NCI-H446 treated with DMSO at 0.1 percent for 48 hours (cell line): ENCODE measurements around the gene PACRG.

Experiments used
- DNase-seq: peaks from one replicate; lab custom pipeline; 2025; lab: John Stamatoyannopoulos, UW

Gene PACRG

DNA sequence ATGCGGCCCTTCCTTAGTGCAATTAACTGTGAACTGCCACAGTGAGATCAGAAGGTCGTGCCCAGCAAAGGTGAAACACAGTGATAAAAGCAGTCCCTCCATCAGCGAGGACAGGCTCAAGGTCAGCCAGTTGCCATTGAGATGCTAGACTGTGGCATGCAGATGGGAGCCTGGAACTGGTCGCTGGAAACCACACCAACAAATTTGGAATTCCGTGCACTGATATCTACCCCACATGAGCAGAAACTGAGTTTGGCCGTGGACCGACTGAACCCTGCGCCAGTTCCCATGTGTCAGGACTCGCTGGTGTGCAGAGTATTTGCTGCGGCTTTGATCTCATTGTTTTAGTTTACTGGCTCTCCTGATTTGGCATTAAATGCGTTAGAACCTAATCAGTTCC, 561.1 kb downstream of the PACRG start:
- DNase-seq = no peak

DNA sequence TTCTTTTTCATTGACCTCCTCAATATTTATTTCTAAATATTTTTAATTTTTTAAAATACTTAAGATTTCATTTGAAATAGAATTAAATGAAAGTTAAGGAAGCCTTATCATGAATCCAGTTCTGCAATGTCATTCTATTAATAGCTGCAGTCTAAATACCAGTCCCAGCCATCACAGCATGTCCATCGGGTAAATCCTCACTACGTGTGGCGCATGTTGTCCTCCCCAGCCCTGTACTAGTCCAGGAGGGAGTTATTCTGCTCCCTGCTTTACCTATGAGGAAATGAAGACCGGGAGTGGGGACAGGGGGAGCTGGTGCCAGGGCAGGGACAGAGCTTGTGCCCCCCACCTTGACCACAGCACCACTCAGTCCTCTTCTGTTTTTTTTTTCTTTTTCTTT, 561.7 kb downstream of the PACRG start:
- DNase-seq = no peak

DNA sequence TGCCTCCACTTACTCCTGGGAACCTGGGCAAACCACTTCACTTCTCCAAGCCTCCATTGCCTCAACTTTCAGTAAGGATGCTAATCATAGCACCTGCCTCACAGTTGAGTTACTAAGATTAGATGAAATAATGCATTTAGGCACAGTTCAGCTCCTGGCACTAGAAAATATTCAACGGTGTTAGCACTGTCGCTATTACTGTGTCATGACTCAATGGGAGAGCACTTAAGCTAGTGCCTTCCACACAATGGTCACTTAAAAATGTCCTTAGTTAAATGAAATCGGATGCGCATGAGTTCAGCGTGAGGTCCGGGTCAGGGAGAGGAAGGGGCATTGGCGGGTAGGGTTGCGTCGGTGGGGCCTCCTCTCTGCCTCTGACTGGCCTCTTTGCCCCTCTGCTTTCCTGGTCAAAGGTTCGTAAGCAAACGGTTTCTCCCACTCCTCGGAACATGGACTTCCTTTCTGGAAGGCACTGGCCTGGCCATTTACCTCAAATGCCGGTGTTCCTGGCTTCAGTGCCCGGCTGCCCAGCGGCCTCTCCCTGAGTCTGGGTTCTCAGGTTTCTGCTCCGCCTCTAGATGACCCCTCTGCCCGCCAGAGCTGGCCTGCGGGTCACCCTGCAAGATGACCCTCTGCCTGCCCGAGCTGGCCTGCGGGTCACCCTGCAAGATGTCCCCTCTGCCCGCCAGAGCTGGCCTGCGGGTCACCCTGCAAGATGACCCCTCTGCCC, 562.9 kb downstream of the PACRG start:
- no peak for DNase-seq

DNA sequence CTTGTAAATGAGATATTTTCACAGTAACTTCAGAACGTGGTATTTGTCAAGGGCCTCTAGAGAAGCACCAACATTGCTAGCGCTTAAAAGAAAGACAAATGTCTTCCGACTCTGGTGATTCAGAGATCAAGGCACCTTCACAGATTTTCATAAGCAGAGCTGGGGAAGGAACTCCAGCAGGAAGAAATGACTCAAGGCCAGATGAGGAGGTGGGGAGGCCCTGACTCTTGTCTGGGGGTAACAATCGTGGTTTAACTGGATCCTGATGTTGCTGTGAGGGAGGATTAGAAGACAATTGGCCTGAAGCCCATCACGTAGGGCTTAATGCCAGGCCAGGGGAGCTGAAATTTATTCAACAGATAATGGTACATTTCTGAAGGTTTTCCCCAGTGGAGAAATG, 563.8 kb downstream of the PACRG start:
- no peak for DNase-seq

DNA sequence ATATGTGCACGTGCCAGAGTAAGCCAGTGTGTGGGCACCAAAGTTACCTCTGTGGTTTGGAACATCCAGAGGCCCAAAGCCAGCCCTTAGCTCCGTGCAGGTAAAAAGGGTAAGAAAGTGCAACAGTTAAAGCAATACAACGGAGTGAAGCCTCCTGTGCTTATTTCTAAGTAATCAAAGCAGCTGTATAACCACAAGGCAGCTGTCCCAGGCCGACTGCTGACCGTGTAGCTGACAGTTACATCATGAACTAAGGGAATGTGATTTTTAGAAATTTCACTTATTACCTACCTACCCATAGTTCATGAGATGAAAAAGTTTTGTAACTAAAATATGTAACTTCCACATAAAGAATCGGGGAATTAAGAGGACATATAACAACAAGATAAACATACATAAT, 565.5 kb downstream of the PACRG start:
- DNase-seq = no peak

DNA sequence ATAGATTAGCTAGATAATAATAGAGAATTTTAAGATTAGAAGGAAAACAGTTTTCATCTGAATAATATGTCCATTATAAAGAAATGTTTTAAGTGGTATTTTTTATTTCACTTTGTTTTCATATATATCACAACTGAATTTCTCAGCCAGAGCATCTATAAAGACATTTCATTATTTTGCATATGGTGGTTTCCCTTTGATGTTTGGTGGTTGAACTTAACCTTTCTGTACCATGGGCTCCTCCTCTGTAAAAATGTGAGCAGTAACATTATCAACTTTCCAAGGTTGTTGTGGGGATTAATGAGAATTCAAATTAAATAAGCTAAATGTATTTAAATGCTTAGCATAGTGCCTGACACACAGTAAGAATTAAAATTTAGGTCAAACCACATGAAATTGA, 567.0 kb downstream of the PACRG start:
- no peak for DNase-seq

DNA sequence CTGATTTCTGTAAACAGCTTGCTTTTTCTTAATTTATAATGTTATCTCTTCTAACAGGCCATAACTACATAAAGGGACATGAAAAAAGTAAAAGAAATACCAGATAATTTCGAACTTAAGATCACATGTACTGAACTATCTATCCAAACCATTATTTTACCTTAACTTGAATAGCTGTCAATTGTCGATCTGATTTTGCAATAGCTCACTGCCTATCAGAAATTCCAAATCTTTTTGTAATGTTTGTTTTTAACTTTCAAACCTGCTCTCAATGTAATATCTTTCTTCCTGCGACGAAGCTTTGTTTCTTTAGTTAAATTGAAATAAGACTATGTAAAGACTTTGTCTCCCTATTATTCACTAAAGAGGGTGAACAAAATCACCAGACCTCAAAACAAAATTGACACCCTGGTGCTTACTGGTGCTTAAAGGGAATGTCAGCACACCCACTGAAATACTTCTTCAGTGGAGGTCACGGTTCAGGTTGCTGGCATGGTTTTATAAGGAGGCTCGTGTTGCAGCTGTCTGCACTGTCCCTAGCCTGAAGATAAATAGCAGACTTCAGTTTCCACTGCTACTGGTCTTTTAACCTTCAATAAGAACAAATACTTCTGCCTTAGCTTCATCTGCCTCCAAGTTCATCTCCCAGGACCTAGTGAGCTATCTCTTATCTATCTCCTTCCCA, 569.2 kb downstream of the PACRG start:
- no peak for DNase-seq

DNA sequence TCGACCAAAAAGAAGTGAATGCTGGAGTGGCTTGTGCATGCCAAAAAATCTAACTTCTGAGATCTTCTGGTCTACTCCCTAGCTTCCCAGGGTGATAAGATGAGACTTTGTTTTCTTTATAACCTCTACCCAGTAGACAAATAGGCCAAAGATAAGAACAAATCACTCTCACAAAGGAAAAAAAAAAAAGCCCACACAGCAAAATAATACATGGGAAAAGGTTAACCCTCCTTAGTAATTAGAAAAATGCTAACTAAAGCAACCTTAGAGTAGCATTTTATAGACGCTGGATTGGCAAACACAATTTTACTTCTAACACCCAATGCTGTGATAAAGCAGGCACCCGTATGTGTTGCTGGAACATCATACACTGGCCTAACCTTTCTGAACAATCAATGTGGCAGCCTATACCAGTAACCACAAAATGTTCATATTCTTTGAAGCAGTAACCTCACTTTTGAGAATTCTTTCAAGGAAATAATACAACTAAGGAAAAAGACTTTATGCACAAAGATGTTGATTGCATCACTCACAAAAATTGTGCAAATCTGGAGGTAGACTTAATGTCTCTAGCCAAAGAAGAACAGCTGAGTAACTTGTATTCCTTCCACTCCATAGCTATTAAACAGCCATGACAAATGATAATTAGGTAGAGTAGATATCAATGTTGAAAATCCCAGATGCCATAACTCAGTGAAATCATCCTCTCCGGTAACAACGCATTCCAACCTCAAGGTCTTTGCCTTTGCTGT, 570.5 kb downstream of the PACRG start:
- no peak for DNase-seq

DNA sequence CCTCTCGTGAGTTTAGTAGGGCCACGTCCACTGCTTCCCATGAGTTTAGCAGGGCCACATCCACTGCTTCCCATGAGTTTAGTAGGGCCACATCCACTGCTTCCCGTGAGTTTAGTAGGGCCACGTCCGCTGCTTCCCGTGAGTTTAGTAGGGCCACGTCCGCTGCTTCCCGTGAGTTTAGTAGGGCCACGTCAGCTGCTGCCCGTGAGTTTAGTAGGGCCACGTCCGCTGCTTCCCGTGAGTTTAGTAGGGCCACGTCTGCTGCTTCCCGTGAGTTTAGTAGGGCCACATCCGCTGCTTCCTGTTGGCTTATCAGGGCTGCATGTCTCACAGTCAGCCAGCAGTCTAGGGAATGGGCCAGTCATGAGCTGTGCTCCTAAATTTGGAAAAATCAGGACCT, 573.1 kb downstream of the PACRG start:
- no peak for DNase-seq

DNA sequence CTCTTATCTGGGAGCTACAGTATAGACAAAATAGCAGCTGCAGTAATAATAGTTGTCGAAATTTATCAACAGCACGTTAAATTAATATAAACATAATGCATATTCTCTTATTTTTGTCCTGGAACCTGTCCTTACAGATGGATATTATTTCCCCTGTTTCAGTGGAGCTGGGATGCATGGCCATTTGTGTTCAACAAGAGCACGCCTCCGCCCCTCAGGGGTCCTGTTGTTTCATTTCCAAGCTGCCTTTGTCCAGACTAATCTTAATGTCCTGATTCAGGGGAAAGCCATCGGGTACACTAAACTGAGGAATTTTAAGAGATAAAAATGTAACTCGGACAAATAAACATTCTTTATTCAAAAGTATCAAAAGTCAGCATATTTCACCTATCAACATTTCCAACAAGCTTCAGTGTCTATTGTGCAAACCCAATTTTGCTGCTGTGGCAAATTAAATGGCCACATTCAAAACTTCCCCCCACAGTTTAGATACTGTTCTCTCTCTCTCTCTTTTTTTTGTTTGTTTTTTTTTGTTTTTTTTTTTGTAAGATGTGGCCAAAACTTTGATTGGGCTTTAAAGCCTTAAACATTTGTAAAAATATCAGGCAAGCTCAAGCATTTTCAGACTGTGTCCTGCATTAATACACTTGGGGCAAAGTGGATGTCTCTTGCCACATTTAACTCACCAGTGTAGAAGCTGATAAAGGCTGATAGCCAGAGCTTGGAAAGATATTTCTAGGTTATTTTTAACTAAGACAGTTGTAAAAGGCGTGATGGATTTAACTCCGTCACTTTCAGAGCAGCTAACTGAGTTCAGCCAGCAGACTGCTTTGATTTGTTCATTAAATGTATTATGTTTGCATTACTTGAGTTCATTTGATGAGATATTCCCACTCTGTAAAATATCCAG, 574.2 kb downstream of the PACRG start:
- no peak for DNase-seq

DNA sequence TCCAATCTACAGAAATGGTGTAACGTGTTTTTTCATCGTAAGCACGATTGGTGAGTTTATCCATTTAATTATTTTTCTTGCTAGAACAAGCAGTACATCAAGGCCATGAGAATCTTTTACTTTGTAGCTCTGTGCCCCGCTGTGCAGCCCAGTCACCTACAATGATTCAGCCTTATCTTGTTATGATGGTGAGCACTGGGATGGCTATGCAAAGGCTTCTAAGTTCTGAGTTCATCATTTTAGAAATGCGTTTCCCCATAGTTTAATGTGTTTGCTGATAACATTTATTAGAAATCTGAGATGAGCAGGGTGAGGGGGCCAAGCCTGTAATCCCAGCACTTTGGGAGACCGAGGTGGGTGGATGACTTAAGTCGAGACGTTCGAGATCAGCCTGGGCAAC, 575.0 kb downstream of the PACRG start:
- DNase-seq = no peak

DNA sequence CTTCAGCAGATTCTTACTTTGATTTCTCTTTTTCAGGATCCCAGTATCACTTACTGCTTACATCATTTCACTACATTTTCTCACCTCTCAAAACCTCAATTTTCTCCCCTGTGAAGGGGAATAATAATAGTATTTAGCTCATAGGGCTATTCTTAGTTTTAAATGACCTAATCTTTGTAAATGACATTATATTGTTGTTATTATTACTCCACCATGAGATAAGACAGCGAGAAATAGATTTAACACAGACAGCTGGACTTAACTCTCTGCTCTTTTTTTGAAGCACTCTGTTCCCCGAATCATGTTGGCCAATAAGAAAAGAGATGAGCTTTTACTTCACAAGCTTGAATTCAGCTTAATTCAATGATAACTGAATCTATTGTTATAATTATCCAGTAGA, 578.2 kb downstream of the PACRG start:
- no peak for DNase-seq

DNA sequence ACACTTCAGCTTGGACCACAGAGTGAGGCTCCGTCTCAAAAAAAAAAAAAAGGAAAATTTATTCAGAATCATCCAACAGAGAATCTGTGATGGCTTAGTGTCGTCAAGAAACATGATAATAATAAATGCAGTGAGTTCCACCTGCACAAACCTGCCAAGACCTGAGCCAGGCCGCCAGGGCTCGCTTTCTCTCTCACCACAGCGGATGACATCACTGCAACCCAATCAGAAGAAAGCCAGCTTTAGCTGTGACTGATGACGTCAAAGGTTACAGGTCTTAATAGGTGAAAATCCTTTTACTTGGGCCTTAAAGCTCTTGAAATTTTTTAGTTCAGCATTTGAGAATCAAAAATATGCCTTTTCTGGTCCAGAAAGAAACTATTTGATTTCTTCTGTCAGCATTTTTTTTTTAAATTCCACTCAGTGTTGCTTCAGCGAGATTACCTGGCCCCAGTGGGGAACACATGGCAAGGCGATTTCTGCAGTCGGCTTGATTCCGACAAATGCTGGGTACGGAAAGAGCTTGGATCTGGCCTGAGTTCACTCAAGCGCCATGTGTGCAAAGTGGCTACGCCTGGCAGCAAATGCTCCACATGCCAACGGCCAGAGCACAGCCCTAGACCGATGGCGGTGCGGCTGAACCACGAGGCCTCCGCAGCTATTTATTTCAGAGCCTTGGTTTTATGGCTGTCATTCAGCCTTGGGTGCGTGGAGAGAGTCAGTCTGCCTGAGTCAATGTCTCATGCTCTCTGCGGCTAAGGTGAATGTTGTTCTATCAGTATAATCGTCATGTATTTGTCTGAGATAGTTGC, 581.1 kb downstream of the PACRG start:
- no peak for DNase-seq

DNA sequence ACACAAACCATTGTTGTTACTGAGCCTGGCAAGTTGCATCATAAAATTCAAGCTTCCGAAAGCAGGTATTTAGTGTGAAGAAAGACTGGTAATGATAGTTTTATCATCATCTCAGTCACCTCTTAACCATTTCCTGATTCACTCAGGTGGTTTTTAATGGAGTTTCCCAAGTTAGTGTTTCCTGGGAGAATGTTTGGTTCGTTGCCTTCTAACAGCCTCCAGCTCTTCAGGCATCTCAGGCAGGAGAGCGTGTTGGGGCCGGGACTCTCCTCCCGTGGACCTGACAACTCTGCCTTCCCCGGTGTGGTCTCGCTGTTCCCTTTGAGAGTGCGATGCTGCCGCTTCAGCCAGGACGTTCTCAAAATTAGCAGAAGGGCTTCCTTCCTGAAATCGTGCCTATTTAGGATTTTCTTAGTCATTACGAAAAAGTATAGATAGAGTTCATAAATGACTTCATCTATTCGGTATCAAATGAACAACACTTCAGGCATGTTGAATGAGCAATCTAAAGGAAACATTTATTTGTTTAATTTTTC, 581.8 kb downstream of the PACRG start:
- DNase-seq = no peak

DNA sequence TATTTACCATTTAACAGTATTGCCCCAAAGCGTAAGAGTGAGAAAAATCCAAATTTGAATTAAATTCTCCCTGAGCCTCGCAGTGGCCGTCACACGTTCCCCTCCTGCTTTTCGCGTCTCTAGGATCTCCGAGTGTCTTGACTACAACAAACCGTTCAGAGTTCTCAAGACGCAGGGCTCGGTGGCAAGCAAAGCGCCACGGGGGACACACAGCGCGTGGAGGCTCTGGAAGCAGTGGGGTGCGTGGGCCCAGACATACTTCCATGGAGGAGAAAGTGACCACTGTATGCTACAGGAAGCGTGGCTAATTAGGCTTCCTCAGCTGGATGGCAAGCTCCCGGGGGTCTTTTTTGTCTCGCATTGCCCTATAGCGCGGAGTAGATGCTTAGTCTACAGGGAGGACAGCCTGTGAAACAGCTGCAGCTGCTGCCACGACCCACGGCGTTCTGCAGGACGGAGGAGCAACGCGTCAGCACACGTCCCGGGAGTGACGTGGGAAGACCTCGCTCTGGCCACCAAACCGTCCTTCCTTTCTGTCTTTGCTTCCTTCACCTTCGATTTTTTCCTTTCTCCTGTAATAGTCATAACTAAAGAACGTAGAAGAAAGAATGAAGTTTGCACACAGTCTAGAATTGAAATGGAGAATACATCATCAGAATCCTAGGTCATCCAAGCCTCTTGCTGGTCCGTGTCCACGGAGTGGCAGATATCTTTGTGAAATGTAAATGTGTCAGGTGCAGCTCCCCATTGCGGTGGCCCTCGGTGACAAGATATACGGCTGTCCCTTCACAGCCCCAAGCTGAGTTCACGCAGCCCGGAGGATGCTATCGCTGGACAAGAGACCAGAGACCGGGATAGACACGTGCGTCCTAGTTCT, 582.6 kb downstream of the PACRG start:
- no peak for DNase-seq

DNA sequence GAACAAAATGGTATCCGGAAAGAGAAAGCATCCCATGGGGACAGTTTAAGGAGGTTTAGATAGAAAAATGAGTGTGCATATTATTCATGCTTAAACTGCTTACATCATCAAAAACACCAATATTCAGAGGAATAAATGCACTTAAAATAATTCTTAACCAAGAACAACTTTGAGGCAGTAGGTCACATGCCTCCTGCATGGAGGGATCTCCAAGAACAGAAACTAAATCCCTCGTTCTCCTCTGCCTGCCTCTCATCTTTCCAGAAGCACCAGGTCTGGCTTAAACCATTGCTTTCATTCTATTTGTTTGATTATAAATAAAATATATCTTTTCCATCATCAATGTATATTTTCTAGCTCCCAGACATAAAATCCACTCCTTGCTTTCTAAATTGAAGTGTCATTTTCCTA, 583.2 kb downstream of the PACRG start:
- no peak for DNase-seq

DNA sequence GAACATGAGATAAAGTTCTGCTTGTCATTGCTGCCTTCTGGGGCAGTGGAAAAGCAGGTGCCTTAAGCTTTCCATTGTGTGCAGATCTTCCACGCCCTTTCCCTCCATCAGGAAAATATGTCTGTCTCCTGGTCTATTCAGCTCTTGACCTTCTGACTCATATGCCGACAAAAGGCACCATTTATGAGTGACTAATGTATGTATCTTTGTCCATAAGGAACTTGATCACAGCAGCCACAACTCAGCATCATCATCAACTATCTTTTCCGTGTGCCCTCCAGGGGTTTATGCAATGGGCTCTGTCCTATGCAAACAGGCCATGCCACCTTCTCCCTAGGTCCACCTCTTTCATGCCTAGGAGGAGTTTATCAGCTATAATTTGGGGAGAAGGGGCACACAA, 584.1 kb downstream of the PACRG start:
- DNase-seq = no peak

DNA sequence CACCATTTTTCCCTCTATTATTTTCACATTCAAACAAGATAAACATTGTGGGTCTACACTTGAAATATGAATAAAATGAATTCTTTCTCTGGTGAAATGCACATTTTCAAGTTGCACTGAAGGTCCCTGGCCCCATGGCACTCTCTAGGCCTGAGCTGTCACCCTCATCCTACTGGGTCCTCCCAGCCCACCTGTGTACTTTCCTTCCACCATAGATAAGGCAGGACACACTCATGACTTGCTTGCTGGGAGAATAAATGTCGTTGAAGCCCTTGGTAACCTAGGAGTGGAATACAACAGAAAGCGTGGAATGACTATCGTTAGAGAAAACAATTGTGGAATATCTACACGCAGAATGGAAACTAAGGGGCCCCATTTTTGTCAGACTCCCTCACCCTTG, 585.8 kb downstream of the PACRG start:
- no peak for DNase-seq

DNA sequence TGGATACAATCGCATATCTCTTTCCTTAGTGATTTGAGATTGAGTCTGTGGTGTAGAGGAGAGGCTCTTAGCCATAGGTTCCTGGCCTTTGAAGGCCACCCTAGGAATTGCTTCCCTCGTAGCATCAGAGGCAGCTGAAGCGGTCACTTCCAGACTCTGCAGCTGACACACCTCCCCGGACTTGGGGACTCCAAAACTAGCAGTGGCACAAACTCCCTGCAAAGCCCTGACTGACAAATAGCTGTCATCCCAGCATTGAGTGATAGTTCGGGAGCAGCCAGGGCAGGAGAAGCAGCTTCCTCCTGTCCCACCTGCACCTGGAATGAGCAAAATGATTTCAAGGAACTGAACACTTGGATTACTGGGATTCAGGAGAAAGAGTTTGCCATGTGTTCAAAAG, 586.2 kb downstream of the PACRG start:
- no peak for DNase-seq
